Measurements from ENCODE around the gene C2orf68. TPM values are rescaled to one million over a fixed set of nuclear protein-coding genes. Genes with fewer than 3 reads are reported as not detected.

C2orf68 gene
- total RNA-seq, 2 experiments from 2014 or later: 31.0 to 31.2 TPM

DNA sequence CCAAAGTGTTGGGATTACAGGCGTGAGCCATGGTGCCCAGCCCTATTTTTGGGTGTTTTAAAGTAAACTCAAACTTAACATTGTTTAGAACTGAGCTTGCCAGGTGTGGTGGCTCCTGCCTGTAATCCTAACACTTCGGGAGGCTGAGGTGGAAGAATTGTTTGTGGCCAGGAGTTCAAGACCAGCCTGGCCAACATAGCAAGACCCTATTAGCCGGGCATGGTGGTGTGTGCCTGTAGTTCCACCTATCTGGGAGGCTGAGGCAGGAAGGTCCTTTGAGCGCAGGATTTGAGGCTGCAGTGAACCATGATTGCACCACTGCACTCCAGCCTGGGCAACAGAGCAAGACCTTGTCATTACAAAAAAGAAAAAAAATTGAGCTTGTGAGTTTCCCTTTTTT lies 38.6 kb upstream of the C2orf68 start:
- CTCF ChIA-PET: no interaction called here
- H3K9me3 Mint-ChIP-seq: no peaks in the 10 kb centered on the region

GRCh38 chr2:85649201-85650190 lies 37.6 kb upstream of the C2orf68 start:
- peaks cover 81% of the 10 kb centered on the region for H3K36me3 ChIP-seq (ENCODE audit: insufficient read depth, low read length)
- peaks cover 91% of the 10 kb centered on the region for H3K36me3 Mint-ChIP-seq (ENCODE audit: low read depth)
- H3K4me3 Mint-ChIP-seq: no peak overlapping the region
- H3K9me3 ChIP-seq (ENCODE audit: control insufficient read depth in 1 of 2, insufficient read depth in 1 of 2, low read length in 2 of 2): no peaks in the 10 kb centered on the region
- H3K27me3 Mint-ChIP-seq: no peaks in the 10 kb centered on the region
- no peaks in the 10 kb centered on the region for H3K27me3 ChIP-seq (ENCODE audit: control insufficient read depth in 1 of 2, insufficient read depth in 2 of 2, low read length in 2 of 2)
- H3K4me3 ChIP-seq (ENCODE audit: low read length): no peak overlapping the region
- H3K9me3 Mint-ChIP-seq: no peaks in the 10 kb centered on the region
- no peak overlapping the region for H3K27ac ChIP-seq (ENCODE audit: low read depth in 1 of 2, low read length in 2 of 2)
- TF ChIP-seq, protein P1, sequence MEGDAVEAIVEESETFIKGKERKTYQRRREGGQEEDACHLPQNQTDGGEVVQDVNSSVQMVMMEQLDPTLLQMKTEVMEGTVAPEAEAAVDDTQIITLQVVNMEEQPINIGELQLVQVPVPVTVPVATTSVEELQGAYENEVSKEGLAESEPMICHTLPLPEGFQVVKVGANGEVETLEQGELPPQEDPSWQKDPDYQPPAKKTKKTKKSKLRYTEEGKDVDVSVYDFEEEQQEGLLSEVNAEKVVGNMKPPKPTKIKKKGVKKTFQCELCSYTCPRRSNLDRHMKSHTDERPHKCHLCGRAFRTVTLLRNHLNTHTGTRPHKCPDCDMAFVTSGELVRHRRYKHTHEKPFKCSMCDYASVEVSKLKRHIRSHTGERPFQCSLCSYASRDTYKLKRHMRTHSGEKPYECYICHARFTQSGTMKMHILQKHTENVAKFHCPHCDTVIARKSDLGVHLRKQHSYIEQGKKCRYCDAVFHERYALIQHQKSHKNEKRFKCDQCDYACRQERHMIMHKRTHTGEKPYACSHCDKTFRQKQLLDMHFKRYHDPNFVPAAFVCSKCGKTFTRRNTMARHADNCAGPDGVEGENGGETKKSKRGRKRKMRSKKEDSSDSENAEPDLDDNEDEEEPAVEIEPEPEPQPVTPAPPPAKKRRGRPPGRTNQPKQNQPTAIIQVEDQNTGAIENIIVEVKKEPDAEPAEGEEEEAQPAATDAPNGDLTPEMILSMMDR (IDR thresholded peaks at IDR 0.05): no peak
- CTCF ChIA-PET: interaction anchor here (0.7 to 2.0 kb wide), 2 partner anchors 12 to 29 kb away, joined by 3 to 7 read pairs; no protein-coding TSS in a partner anchor
- no peaks in the 10 kb centered on the region for H3K4me1 Mint-ChIP-seq (ENCODE audit: low read depth)
- H3K4me1 ChIP-seq (ENCODE audit: insufficient read depth, low read length): no peaks in the 10 kb centered on the region
- no peak overlapping the region for H3K27ac Mint-ChIP-seq
- DNase-seq (no peak), ATAC-seq (ENCODE audit: poor library complexity) (no peak)
- POLR2A ChIA-PET: interaction anchor here (0.8 kb wide), 1 partner anchor 209 kb away, joined by 3 read pairs; no protein-coding TSS in a partner anchor
- intact Hi-C loops (cut with DNase I, micrococcal nuclease): no loop called here

More for the DNA sequence above, 38.6 kb upstream of the C2orf68 start:
- Histone ChIP-seq H3K9me3 (ENCODE audit: control insufficient read depth in 1 of 2, insufficient read depth in 1 of 2, low read length in 2 of 2) (no peaks in the 10 kb centered on the region), H3K4me3 (ENCODE audit: low read length) (no peak overlapping the region), H3K27me3 (ENCODE audit: control insufficient read depth in 1 of 2, insufficient read depth in 2 of 2, low read length in 2 of 2) (no peaks in the 10 kb centered on the region), H3K36me3 (ENCODE audit: insufficient read depth, low read length) (peaks cover 74% of the 10 kb centered on the region), H3K27ac (ENCODE audit: low read depth in 1 of 2, low read length in 2 of 2) (no peak overlapping the region), H3K4me1 (ENCODE audit: insufficient read depth, low read length) (no peaks in the 10 kb centered on the region)
- POLR2A ChIA-PET: no interaction called here
- H3K36me3 Mint-ChIP-seq (ENCODE audit: low read depth): peaks cover 85% of the 10 kb centered on the region
- H3K4me1 Mint-ChIP-seq (ENCODE audit: low read depth): no peaks in the 10 kb centered on the region
- no peak for DNase-seq
- intact Hi-C loops (cut with DNase I, micrococcal nuclease): no loop called here
- H3K27ac Mint-ChIP-seq: no peak overlapping the region
- no peaks in the 10 kb centered on the region for H3K27me3 Mint-ChIP-seq
- no peak for ATAC-seq (ENCODE audit: poor library complexity)
- TF ChIP-seq, protein P1 (IDR thresholded peaks at IDR 0.05): no peak
- no peak overlapping the region for H3K4me3 Mint-ChIP-seq

DNA sequence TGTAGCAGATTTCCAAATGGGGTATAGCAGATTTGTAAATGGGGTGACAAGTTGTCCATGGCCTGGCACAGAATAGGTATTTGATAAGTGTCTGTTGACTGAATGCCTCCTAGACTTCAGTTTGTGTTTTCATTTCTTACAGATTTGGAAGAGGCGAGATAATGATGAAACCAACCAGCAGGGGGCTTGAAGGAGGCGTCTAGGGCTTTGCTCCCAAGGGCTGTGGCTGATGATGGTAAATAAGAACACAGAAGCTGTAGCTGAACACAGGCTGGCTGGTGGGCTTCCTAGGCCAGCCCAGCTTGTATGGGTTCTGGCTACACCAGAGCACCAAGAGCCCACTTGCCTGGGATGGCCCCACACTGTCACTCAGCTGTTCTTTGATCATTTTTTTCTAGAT lies 36.8 kb upstream of the C2orf68 start:
- DNase-seq (peak in 2 of 14 experiments; percentile 23 to 27), ATAC-seq (ENCODE audit: poor library complexity) (no peak)
- H3K4me3 ChIP-seq (ENCODE audit: low read length): no peak overlapping the region
- intact Hi-C loops (cut with DNase I, micrococcal nuclease): no loop called here
- POLR2A ChIA-PET: interaction anchor here (0.8 kb wide), 1 partner anchor 208 kb away, joined by 3 read pairs; no protein-coding TSS in a partner anchor
- no peaks in the 10 kb centered on the region for H3K27me3 Mint-ChIP-seq
- H3K27ac Mint-ChIP-seq: no peak overlapping the region
- H3K36me3 Mint-ChIP-seq (ENCODE audit: low read depth): peaks cover 93% of the 10 kb centered on the region
- no peaks in the 10 kb centered on the region for H3K9me3 Mint-ChIP-seq
- H3K9me3 ChIP-seq (ENCODE audit: control insufficient read depth in 1 of 2, insufficient read depth in 1 of 2, low read length in 2 of 2): no peaks in the 10 kb centered on the region
- TF ChIP-seq, protein P1 (IDR thresholded peaks at IDR 0.05): peak; percentile 17
- peaks cover 86% of the 10 kb centered on the region for H3K36me3 ChIP-seq (ENCODE audit: insufficient read depth, low read length)
- no peaks in the 10 kb centered on the region for H3K4me1 Mint-ChIP-seq (ENCODE audit: low read depth)
- H3K4me1 ChIP-seq (ENCODE audit: insufficient read depth, low read length): no peaks in the 10 kb centered on the region
- no peak overlapping the region for H3K4me3 Mint-ChIP-seq
- no peak overlapping the region for H3K27ac ChIP-seq (ENCODE audit: low read depth in 1 of 2, low read length in 2 of 2)
- CTCF ChIA-PET: interaction anchor here (0.7 to 2.0 kb wide), 2 partner anchors 11 to 30 kb away, joined by 3 to 7 read pairs; no protein-coding TSS in a partner anchor
- H3K27me3 ChIP-seq (ENCODE audit: control insufficient read depth in 1 of 2, insufficient read depth in 2 of 2, low read length in 2 of 2): no peaks in the 10 kb centered on the region

Measured in CD4-positive, alpha-beta T cell (primary cell).